Measurements from ENCODE around the gene PTPRD. TPM values are rescaled to one million over a fixed set of nuclear protein-coding genes. Genes with fewer than 3 reads are reported as not detected.

Gene PTPRD
- total RNA-seq, 1 experiment from 2014 or later: 0.02 TPM

DNA sequence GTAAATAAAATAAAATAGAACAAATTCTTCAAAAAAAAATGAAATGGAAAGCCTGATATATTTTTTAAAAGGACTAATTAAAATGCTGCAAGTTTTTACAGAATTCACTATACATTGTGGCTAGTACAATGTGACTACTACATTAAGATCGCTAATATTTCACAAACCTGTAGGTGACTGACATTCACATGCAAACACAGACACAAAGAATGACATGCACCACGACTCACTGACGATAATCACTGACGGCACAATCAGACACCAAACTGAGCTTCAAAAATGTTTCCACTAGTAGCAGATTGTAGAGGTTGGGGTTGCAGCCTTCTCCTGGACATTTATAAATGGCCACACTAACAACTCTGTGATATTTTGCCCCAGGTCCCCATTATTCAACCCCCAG, 2175.5 kb downstream of the PTPRD start:
- no peaks in the 10 kb centered on the region for H3K36me3 ChIP-seq (ENCODE audit: control insufficient read depth in 1 of 2, insufficient read depth in 2 of 2, low read length in 2 of 2)
- no peaks in the 10 kb centered on the region for H3K9me2 ChIP-seq (ENCODE audit: insufficient read depth)
- RAD21 ChIA-PET (ENCODE audit: low non-redundant PET in 1 of 2, low total read pairs in 2 of 2, uncharacterized antibody in 2 of 2, unreplicated experiment in 2 of 2): no interaction called here
- H4K20me1 ChIP-seq (ENCODE audit: insufficient read depth): no peaks in the 10 kb centered on the region
- H3K4me2 ChIP-seq (ENCODE audit: low read length): no peak overlapping the region
- no peak overlapping the region for H3K4me3 ChIP-seq (replicated peaks in 1 of 2; ENCODE audit: low read depth in 1 of 2, low read length in 2 of 2)
- no peak for TF ChIP-seq CBX3 (IDR thresholded peaks at IDR 0.05; ENCODE audit: low read depth)
- TF ChIP-seq RAD21 (IDR thresholded peaks at IDR 0.05; ENCODE audit: low read depth): no peak
- no peak for TF ChIP-seq YY1 (IDR thresholded peaks at IDR 0.05; ENCODE audit: extremely low read depth, insufficient replicate concordance, low read depth, low read length)
- TF ChIP-seq, protein P1, sequence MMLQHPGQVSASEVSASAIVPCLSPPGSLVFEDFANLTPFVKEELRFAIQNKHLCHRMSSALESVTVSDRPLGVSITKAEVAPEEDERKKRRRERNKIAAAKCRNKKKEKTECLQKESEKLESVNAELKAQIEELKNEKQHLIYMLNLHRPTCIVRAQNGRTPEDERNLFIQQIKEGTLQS (IDR thresholded peaks at IDR 0.05): no peak
- no peak for TF ChIP-seq CTCF (IDR thresholded peaks at IDR 0.05 in 2 of 3, conservative IDR thresholded peaks at IDR 0.05 in 1 of 3; ENCODE audit: borderline replicate concordance in 1 of 3, insufficient read depth in 1 of 3, low read depth in 2 of 3, low read length in 2 of 3)
- TF ChIP-seq SP1 (IDR thresholded peaks at IDR 0.05; ENCODE audit: low read depth): no peak
- TF ChIP-seq ELF1 (IDR thresholded peaks at IDR 0.05; ENCODE audit: borderline replicate concordance, low read depth): no peak
- no peak for TF ChIP-seq CEBPB (IDR thresholded peaks at IDR 0.05; ENCODE audit: low read depth)
- TF ChIP-seq ZNF274 (IDR thresholded peaks at IDR 0.05; ENCODE audit: low read depth, low read length): no peak
- TF ChIP-seq, protein P2, sequence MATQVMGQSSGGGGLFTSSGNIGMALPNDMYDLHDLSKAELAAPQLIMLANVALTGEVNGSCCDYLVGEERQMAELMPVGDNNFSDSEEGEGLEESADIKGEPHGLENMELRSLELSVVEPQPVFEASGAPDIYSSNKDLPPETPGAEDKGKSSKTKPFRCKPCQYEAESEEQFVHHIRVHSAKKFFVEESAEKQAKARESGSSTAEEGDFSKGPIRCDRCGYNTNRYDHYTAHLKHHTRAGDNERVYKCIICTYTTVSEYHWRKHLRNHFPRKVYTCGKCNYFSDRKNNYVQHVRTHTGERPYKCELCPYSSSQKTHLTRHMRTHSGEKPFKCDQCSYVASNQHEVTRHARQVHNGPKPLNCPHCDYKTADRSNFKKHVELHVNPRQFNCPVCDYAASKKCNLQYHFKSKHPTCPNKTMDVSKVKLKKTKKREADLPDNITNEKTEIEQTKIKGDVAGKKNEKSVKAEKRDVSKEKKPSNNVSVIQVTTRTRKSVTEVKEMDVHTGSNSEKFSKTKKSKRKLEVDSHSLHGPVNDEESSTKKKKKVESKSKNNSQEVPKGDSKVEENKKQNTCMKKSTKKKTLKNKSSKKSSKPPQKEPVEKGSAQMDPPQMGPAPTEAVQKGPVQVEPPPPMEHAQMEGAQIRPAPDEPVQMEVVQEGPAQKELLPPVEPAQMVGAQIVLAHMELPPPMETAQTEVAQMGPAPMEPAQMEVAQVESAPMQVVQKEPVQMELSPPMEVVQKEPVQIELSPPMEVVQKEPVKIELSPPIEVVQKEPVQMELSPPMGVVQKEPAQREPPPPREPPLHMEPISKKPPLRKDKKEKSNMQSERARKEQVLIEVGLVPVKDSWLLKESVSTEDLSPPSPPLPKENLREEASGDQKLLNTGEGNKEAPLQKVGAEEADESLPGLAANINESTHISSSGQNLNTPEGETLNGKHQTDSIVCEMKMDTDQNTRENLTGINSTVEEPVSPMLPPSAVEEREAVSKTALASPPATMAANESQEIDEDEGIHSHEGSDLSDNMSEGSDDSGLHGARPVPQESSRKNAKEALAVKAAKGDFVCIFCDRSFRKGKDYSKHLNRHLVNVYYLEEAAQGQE (IDR thresholded peaks at IDR 0.05; ENCODE audit: low read depth): no peak
- no peak for TF ChIP-seq ZFX (IDR thresholded peaks at IDR 0.05)
- no peak for TF ChIP-seq POLR2A (IDR thresholded peaks at IDR 0.05; ENCODE audit: borderline replicate concordance, extremely low read depth, insufficient read depth, insufficient read length)
- TF ChIP-seq FOSL1 (IDR thresholded peaks at IDR 0.05; ENCODE audit: low read depth): no peak
- TF ChIP-seq EZH2phosphoT487 (IDR thresholded peaks at IDR 0.05; ENCODE audit: borderline replicate concordance): no peak
- POLR2A ChIA-PET: no interaction called here
- DNase-seq (ENCODE audit: low read depth, low spot score) (no peak), ATAC-seq (no peak)
- H3K27ac ChIP-seq (ENCODE audit: low read depth, low read length): no peak overlapping the region
- no peaks in the 10 kb centered on the region for H3K4me1 ChIP-seq (ENCODE audit: control insufficient read depth in 1 of 2, insufficient read depth in 2 of 2, low read length in 2 of 2)
- CTCF ChIA-PET: no interaction called here
- BruUV-seq (replicated peaks): no TSS peak
- intact Hi-C loops (cut with micrococcal nuclease): no loop called here
- H3K9ac ChIP-seq (ENCODE audit: low read length): no peak overlapping the region
- H3K9me3 ChIP-seq (ENCODE audit: control insufficient read depth in 1 of 2, insufficient read depth in 1 of 2, low read depth in 1 of 2, low read length in 2 of 2): peaks cover 9 to 24% of the 10 kb centered on the region in 2 experiments; a peak in 2 of 4 replicates
- H2AFZ ChIP-seq (ENCODE audit: low read depth, low read length, poor library complexity, severe bottlenecking): no peak overlapping the region
- no peaks in the 10 kb centered on the region for H3K79me2 ChIP-seq (ENCODE audit: insufficient read depth, low read length)
- H3K27me3 ChIP-seq (ENCODE audit: insufficient read depth, low read length): no peaks in the 10 kb centered on the region
